ENCODE data around the gene PACRGL.

The PACRGL gene

GRCh38 chr4:20700007-20700761, at the start of gene PACRGL:
PACRGL (plus strand) TSS chr4:20700458; CDS start chr4:20704482, 4,024 bp downstream.
- no peak for TF ChIP-seq ZNF274 (IDR thresholded peaks at IDR 0.05; ENCODE audit: low read depth, low read length)
- peak within 1 kb of the TSS; percentile 95 for H3K4me3 ChIP-seq (ENCODE audit: low read length)

GRCh38 chr4:20652226-20652885, 47.9 kb upstream of the PACRGL start:
- H3K4me3 ChIP-seq (ENCODE audit: low read length): no peak overlapping the region
- TF ChIP-seq ZNF274 (IDR thresholded peaks at IDR 0.05; ENCODE audit: low read depth, low read length): no peak

GRCh38 chr4:20658456-20658855, 41.8 kb upstream of the PACRGL start:
- TF ChIP-seq ZNF274 (IDR thresholded peaks at IDR 0.05; ENCODE audit: low read depth, low read length): no peak
- no peak overlapping the region for H3K4me3 ChIP-seq (ENCODE audit: low read length)

DNA sequence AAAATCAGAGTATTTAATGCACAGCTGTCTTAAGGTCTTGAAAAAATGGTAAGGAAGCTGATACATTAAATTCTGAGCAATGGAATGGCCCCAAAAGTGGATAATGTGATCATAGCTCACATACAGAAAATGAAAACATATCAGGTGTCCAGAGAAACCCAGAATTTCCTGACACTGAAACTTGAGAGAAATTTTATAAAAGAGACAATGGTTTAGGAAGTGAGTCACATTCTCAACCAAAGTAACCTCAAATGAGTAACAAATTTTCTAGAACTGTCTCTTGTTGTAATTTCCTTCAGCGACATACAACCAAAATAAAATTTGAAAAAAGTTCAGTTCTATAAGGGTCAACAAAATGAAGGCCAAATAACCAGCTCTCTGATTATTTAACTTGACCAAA, 37.4 kb upstream of the PACRGL start:
- no peak overlapping the region for H3K4me3 ChIP-seq (ENCODE audit: low read length)
- TF ChIP-seq ZNF274 (IDR thresholded peaks at IDR 0.05; ENCODE audit: low read depth, low read length): no peak

GRCh38 chr4:20666012-20666860, 34.0 kb upstream of the PACRGL start:
- no peak for TF ChIP-seq ZNF274 (IDR thresholded peaks at IDR 0.05; ENCODE audit: low read depth, low read length)
- H3K4me3 ChIP-seq (ENCODE audit: low read length): no peak overlapping the region

DNA sequence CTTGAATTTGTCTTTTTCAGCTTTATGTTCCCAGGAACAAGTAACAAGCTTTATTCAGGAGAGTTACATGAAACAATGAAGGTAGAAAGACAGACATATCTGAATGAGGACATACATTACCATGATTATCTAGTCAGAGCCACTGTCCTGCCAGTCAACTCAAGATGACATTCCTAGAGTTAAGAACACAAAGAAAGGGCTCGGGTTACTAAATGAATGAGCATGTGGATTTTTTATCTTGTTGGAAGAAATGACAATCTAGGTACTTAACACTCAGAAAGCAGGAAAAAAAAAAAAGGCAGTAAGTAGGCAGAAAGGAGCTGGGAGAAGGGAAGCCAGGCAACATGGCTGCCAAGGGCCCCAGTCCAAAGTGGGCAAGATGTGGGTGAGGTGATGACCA, 28.0 kb upstream of the PACRGL start:
- no peak for TF ChIP-seq ZNF274 (IDR thresholded peaks at IDR 0.05; ENCODE audit: low read depth, low read length)
- H3K4me3 ChIP-seq (ENCODE audit: low read length): no peak overlapping the region

GRCh38 chr4:20675786-20676185, 24.5 kb upstream of the PACRGL start:
- no peak overlapping the region for H3K4me3 ChIP-seq (ENCODE audit: low read length)
- no peak for TF ChIP-seq ZNF274 (IDR thresholded peaks at IDR 0.05; ENCODE audit: low read depth, low read length)

DNA sequence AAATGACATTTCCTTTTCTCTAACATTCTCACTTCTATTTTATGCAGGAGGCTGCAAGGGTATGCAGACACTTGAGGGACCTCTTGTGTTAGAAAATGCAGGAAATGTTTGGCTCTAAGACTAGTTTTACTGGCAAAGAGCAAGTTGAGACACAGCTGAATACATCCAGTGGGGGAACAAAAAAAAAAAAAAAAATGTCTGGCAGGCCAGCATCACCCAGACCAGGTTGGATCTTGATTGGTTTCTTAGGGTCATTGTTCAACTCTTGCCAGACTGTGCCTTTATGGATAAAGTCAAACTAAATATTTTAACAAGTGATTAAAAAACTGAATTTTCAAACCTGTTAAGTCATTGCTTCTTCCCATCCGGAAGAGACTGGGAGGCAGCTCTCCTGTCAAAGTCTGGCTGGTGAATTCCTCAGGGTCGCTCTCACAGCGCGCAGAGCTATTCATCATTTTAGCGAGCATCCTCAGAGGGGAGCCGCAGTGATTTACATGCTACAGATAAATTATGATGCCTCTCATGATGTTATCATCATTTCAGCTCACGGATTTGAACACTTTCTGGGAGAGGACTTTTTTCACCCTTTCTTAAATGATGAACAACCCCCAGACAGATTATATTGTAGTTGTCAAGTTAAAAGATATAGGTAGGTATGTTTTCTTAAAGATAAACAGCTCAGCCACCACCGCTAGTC, 23.6 kb upstream of the PACRGL start:
- H3K4me3 ChIP-seq (ENCODE audit: low read length): no peak overlapping the region
- TF ChIP-seq ZNF274 (IDR thresholded peaks at IDR 0.05; ENCODE audit: low read depth, low read length): no peak

- no peak for TF ChIP-seq ZNF274 (IDR thresholded peaks at IDR 0.05; ENCODE audit: low read depth, low read length)
- H3K4me3 ChIP-seq (ENCODE audit: low read length): no peak overlapping the region
Measured at GRCh38 chr4:20678400-20678799, 21.9 kb upstream of the PACRGL start.

GRCh38 chr4:20679951-20680350, 20.3 kb upstream of the PACRGL start:
- H3K4me3 ChIP-seq (ENCODE audit: low read length): no peak overlapping the region
- TF ChIP-seq ZNF274 (IDR thresholded peaks at IDR 0.05; ENCODE audit: low read depth, low read length): no peak

DNA sequence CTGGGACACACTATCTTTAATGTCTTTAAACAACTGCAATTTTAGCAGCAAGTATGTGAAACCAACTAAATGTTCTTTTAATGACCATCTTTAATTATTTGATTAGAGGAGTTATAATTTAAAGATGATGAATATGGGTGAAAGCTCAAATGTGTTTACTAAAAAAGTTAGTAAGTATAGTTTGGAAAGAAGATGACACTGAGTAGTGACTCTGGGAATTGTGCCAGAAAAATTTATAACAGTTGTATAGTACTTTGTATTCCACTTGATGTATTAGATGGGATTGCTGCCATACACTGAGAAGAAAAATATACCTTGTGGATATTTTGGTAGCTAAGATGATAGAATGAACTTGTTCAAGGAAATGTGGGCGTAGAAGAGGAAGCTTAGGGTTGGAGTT, 19.5 kb upstream of the PACRGL start:
- no peak overlapping the region for H3K4me3 ChIP-seq (ENCODE audit: low read length)
- no peak for TF ChIP-seq ZNF274 (IDR thresholded peaks at IDR 0.05; ENCODE audit: low read depth, low read length)

DNA sequence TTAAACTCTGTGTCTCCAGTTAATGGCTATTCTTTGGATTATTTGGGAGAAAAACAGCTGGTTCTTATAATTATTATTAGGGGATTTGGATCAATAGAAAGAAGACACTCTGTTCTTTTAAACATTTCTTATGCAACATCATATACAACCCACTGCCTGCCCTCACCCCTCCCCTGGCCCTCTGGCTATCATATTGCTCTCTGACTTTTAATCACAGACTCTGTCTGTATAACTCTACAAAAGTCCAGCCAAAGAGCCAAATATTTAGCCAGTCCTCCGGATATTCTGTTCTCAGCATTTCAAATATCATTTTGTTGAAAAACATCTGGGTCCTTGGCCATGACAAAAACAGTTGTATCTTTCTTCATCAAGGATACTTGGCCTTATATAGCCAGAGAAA, 19.0 kb upstream of the PACRGL start:
- no peak overlapping the region for H3K4me3 ChIP-seq (ENCODE audit: low read length)
- TF ChIP-seq ZNF274 (IDR thresholded peaks at IDR 0.05; ENCODE audit: low read depth, low read length): no peak

GRCh38 chr4:20682853-20683252, 17.4 kb upstream of the PACRGL start:
- no peak for TF ChIP-seq ZNF274 (IDR thresholded peaks at IDR 0.05; ENCODE audit: low read depth, low read length)
- no peak overlapping the region for H3K4me3 ChIP-seq (ENCODE audit: low read length)

DNA sequence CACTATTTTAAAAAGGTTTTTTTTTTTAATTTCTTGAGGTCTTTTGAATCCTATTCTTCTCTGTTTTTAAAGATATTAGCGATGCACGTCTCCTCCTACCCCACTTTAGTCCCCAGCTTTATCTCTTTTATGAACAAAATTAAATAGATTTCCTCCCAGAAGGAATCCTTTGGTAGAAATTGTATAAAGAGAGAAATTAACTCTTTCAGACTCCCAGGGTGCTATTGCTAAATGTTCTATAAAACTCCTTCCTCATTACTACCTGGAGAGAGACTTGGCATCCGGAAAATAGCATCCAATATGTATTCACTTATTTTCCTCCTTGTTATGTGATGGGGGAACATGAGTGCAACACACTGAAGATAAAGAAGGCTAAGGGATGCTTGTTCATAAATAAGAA, 16.5 kb upstream of the PACRGL start:
- H3K4me3 ChIP-seq (ENCODE audit: low read length): no peak overlapping the region
- no peak for TF ChIP-seq ZNF274 (IDR thresholded peaks at IDR 0.05; ENCODE audit: low read depth, low read length)
